ENCODE measurements around the gene NAA10. TPM values are rescaled to one million over a fixed set of nuclear protein-coding genes. Genes with fewer than 3 reads are reported as not detected.

The NAA10 gene
- total RNA-seq, 1 experiment from 2014 or later, result 107 TPM

DNA sequence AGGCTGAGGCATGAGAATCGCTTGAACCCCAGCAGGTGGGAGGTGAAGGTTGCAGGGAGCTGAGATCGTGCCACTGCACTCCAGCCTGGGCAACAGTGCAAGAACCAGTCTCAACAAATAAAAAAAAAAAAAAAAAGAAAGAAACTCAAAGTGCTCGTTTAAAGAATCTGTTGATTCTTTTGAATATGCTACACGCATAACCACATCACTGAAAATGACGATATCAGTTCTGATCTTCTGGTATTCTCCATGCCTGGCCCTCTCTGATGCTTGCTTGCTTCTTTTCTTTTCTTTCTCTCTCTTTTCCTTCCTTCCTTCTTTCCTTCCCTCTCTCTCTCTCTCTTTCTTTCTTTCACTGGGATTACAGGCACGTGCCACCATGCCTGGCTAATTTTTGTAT is 23.0 kb downstream of the NAA10 start:
- no peak overlapping the region; the same call in 1 of the 2 replicates for H3K27ac Mint-ChIP-seq
- ChIA-PET POLR2A (interaction anchor here (1.6 kb wide), 1 partner anchor 11 kb away, joined by 3 read pairs; no protein-coding TSS in a partner anchor), CTCF (interaction anchor here (1.2 to 2.1 kb wide), 2 partner anchors 11 to 59 kb away, joined by 3 to 8 read pairs; no protein-coding TSS in a partner anchor)
- no peaks in the 10 kb centered on the region for H3K9me3 Mint-ChIP-seq
- DNase-seq (ENCODE audit: low spot score) (no peak), ATAC-seq (no peak)
- H3K36me3 Mint-ChIP-seq, result peaks cover 8% of the 10 kb centered on the region; the same call in 1 of the 2 replicates
- H3K4me3 Mint-ChIP-seq, result no peak overlapping the region
- H3K4me1 Mint-ChIP-seq, result no peaks in the 10 kb centered on the region; the same call in 1 of the 2 replicates
- TF ChIP-seq, protein P1, sequence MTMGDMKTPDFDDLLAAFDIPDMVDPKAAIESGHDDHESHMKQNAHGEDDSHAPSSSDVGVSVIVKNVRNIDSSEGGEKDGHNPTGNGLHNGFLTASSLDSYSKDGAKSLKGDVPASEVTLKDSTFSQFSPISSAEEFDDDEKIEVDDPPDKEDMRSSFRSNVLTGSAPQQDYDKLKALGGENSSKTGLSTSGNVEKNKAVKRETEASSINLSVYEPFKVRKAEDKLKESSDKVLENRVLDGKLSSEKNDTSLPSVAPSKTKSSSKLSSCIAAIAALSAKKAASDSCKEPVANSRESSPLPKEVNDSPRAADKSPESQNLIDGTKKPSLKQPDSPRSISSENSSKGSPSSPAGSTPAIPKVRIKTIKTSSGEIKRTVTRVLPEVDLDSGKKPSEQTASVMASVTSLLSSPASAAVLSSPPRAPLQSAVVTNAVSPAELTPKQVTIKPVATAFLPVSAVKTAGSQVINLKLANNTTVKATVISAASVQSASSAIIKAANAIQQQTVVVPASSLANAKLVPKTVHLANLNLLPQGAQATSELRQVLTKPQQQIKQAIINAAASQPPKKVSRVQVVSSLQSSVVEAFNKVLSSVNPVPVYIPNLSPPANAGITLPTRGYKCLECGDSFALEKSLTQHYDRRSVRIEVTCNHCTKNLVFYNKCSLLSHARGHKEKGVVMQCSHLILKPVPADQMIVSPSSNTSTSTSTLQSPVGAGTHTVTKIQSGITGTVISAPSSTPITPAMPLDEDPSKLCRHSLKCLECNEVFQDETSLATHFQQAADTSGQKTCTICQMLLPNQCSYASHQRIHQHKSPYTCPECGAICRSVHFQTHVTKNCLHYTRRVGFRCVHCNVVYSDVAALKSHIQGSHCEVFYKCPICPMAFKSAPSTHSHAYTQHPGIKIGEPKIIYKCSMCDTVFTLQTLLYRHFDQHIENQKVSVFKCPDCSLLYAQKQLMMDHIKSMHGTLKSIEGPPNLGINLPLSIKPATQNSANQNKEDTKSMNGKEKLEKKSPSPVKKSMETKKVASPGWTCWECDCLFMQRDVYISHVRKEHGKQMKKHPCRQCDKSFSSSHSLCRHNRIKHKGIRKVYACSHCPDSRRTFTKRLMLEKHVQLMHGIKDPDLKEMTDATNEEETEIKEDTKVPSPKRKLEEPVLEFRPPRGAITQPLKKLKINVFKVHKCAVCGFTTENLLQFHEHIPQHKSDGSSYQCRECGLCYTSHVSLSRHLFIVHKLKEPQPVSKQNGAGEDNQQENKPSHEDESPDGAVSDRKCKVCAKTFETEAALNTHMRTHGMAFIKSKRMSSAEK (CRISPR knock-in tag; IDR thresholded peaks at IDR 0.05; ENCODE audit: borderline replicate concordance), result no peak
- TF ChIP-seq, protein P2, sequence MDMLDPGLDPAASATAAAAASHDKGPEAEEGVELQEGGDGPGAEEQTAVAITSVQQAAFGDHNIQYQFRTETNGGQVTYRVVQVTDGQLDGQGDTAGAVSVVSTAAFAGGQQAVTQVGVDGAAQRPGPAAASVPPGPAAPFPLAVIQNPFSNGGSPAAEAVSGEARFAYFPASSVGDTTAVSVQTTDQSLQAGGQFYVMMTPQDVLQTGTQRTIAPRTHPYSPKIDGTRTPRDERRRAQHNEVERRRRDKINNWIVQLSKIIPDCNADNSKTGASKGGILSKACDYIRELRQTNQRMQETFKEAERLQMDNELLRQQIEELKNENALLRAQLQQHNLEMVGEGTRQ (CRISPR knock-in tag; IDR thresholded peaks at IDR 0.05), result no peak
- TF ChIP-seq, protein P3, sequence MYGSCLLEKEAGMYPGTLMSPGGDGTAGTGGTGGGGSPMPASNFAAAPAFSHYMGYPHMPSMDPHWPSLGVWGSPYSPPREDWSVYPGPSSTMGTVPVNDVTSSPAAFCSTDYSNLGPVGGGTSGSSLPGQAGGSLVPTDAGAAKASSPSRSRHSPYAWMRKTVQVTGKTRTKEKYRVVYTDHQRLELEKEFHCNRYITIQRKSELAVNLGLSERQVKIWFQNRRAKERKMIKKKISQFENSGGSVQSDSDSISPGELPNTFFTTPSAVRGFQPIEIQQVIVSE (CRISPR knock-in tag; IDR thresholded peaks at IDR 0.05; ENCODE audit: borderline replicate concordance), result no peak
- TF ChIP-seq MYBL2 (CRISPR knock-in tag; IDR thresholded peaks at IDR 0.05) (no peak), GRHL2 (CRISPR knock-in tag; IDR thresholded peaks at IDR 0.05; ENCODE audit: insufficient replicate concordance, severe bottlenecking) (no peak), ZNF671 (CRISPR knock-in tag; IDR thresholded peaks at IDR 0.05) (no peak), RORB (CRISPR knock-in tag; IDR thresholded peaks at IDR 0.05) (no peak), MXD4 (CRISPR knock-in tag; IDR thresholded peaks at IDR 0.05; ENCODE audit: borderline replicate concordance) (no peak), HMGA2 (CRISPR knock-in tag; IDR thresholded peaks at IDR 0.05) (no peak), ZNF416 (CRISPR knock-in tag; IDR thresholded peaks at IDR 0.05) (no peak), CREB1 (CRISPR knock-in tag; IDR thresholded peaks at IDR 0.05) (no peak), ZNF423 (CRISPR knock-in tag; IDR thresholded peaks at IDR 0.05) (no peak), ZNF219 (CRISPR knock-in tag; IDR thresholded peaks at IDR 0.05; ENCODE audit: borderline replicate concordance) (no peak)
- TF ChIP-seq, protein P4, sequence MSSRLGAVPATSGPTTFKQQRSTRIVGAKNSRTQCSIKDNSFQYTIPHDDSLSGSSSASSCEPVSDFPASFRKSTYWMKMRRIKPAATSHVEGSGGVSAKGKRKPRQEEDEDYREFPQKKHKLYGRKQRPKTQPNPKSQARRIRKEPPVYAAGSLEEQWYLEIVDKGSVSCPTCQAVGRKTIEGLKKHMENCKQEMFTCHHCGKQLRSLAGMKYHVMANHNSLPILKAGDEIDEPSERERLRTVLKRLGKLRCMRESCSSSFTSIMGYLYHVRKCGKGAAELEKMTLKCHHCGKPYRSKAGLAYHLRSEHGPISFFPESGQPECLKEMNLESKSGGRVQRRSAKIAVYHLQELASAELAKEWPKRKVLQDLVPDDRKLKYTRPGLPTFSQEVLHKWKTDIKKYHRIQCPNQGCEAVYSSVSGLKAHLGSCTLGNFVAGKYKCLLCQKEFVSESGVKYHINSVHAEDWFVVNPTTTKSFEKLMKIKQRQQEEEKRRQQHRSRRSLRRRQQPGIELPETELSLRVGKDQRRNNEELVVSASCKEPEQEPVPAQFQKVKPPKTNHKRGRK (CRISPR knock-in tag; IDR thresholded peaks at IDR 0.05; ENCODE audit: borderline replicate concordance), result no peak
- TF ChIP-seq, protein P5, sequence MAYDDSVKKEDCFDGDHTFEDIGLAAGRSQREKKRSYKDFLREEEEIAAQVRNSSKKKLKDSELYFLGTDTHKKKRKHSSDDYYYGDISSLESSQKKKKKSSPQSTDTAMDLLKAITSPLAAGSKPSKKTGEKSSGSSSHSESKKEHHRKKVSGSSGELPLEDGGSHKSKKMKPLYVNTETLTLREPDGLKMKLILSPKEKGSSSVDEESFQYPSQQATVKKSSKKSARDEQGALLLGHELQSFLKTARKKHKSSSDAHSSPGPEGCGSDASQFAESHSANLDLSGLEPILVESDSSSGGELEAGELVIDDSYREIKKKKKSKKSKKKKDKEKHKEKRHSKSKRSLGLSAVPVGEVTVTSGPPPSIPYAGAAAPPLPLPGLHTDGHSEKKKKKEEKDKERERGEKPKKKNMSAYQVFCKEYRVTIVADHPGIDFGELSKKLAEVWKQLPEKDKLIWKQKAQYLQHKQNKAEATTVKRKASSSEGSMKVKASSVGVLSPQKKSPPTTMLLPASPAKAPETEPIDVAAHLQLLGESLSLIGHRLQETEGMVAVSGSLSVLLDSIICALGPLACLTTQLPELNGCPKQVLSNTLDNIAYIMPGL (CRISPR knock-in tag; IDR thresholded peaks at IDR 0.05), result no peak
- TF ChIP-seq, protein P6, sequence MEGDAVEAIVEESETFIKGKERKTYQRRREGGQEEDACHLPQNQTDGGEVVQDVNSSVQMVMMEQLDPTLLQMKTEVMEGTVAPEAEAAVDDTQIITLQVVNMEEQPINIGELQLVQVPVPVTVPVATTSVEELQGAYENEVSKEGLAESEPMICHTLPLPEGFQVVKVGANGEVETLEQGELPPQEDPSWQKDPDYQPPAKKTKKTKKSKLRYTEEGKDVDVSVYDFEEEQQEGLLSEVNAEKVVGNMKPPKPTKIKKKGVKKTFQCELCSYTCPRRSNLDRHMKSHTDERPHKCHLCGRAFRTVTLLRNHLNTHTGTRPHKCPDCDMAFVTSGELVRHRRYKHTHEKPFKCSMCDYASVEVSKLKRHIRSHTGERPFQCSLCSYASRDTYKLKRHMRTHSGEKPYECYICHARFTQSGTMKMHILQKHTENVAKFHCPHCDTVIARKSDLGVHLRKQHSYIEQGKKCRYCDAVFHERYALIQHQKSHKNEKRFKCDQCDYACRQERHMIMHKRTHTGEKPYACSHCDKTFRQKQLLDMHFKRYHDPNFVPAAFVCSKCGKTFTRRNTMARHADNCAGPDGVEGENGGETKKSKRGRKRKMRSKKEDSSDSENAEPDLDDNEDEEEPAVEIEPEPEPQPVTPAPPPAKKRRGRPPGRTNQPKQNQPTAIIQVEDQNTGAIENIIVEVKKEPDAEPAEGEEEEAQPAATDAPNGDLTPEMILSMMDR (IDR thresholded peaks at IDR 0.05), result no peak
- H3K27me3 Mint-ChIP-seq (ENCODE audit: low read depth), result no peaks in the 10 kb centered on the region; the same call in 1 of the 2 replicates
